Measurements from ENCODE around the gene EXPH5.
"Not testable (repeated sequence)": the region's sequence is repeated elsewhere in the genome, so short reads cannot be mapped to it uniquely, and the experiment has no call there.

EXPH5 gene

DNA sequence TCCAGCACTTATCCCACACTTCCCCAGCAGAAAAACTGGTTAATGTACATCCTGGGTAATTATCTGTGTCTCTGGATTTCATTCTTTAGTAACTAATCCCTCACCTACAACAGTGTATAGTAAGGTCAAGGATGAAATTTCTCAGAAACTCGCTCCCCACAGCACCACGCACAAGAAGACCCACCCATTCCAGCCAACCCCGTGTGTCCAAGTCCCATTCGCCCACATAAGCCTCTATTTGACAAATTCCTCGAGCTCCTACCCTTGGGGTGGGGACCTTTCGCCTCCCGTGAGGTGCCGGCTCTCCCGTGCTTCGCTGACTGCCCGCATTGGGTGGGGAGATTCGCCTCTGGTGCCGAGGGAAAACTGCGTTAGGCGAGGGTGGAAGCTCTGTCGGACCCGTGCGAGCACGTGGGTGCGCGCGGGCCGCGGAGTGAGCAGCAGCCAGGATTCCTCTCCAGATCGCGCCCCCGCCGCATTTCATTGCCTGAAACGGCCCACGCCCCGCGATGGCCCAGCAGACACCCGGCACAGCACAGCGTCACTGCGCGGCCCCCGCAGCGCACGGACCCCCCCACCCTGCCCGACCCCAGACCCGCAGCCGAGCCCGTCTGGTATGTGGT lies 866 bp downstream of the EXPH5 start:
- TF ChIP-seq, protein P1, sequence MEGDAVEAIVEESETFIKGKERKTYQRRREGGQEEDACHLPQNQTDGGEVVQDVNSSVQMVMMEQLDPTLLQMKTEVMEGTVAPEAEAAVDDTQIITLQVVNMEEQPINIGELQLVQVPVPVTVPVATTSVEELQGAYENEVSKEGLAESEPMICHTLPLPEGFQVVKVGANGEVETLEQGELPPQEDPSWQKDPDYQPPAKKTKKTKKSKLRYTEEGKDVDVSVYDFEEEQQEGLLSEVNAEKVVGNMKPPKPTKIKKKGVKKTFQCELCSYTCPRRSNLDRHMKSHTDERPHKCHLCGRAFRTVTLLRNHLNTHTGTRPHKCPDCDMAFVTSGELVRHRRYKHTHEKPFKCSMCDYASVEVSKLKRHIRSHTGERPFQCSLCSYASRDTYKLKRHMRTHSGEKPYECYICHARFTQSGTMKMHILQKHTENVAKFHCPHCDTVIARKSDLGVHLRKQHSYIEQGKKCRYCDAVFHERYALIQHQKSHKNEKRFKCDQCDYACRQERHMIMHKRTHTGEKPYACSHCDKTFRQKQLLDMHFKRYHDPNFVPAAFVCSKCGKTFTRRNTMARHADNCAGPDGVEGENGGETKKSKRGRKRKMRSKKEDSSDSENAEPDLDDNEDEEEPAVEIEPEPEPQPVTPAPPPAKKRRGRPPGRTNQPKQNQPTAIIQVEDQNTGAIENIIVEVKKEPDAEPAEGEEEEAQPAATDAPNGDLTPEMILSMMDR (IDR thresholded peaks at IDR 0.05) = no peak
- Histone ChIP-seq H3K27me3 (peaks cover 0 to 5% of the 10 kb centered on the region in 2 donors), H3K27ac (peak overlapping the region; percentile 19 to 28), H3K4me1 (peaks cover 0 to 16% (median 8%) of the 10 kb centered on the region in 4 donors), H3K4me3 (peak overlapping the region; percentile 62 to 71), H3K36me3 (no peaks in the 10 kb centered on the region), H3K9me3 (no peaks in the 10 kb centered on the region)
- intact Hi-C loops (cut with DNase I; ENCODE audit: low total_unique reads) = no loop called here
- DNase-seq = peak in 1 of 2 donors; percentile 23

DNA sequence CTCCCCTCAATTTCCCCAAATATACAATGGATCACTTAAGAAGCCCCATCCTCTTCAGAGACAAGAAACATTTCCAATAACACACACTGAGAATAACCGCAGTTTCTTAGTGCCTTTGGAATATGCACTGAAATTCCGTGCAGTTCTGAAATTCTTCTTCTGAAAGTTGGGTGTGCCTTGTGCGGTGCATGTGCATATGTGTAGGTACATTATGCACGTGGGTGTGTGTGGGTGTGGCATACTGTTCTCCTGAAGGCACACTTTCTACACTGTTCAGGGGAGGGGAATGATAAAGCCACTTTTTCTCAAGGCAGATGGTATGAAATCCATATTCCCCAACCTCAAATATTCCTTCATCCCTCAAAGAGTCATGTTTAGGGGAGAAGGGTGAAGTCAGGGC lies 1.7 kb downstream of the EXPH5 start:
- DNase-seq = no peak
- Histone ChIP-seq H3K4me1 (peaks cover 0 to 16% (median 8%) of the 10 kb centered on the region in 4 donors), H3K36me3 (no peaks in the 10 kb centered on the region), H3K27ac (no peak overlapping the region), H3K4me3 (no peak overlapping the region), H3K9me3 (no peaks in the 10 kb centered on the region), H3K27me3 (peaks cover 0 to 5% of the 10 kb centered on the region in 2 donors)
- intact Hi-C loops (cut with DNase I; ENCODE audit: low total_unique reads) = no loop called here
- TF ChIP-seq, protein P1 (IDR thresholded peaks at IDR 0.05) = no peak

DNA sequence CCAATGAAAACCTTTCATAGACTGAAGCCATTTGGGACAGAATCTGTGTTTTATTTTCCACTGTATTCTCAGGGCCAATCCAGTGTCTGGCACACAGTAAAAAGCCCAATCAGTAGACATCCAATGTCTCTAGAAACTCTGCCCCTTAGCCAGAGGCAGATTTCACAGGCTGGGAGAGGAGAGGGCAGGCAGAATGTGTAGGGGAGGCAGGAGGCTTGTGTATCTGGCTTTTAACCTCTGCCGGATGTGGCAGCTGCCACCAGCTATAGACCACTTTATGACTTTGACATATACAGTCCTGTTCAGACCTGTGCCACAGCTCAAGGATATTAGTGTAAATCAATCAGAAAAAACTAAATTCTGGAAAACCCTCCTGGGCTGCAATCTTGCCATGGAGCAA lies 4.4 kb downstream of the EXPH5 start:
- H3K36me3 ChIP-seq = no peaks in the 10 kb centered on the region
- TF ChIP-seq, protein P1 (IDR thresholded peaks at IDR 0.05) = no peak
- H3K27me3 ChIP-seq = no peaks in the 10 kb centered on the region
- no peak overlapping the region for H3K4me3 ChIP-seq
- intact Hi-C loops (cut with DNase I; ENCODE audit: low total_unique reads) = no loop called here
- no peak overlapping the region for H3K27ac ChIP-seq
- peaks cover 0 to 14% (median 8%) of the 10 kb centered on the region in 4 donors for H3K4me1 ChIP-seq
- no peak for DNase-seq
- H3K9me3 ChIP-seq = no peaks in the 10 kb centered on the region

DNA sequence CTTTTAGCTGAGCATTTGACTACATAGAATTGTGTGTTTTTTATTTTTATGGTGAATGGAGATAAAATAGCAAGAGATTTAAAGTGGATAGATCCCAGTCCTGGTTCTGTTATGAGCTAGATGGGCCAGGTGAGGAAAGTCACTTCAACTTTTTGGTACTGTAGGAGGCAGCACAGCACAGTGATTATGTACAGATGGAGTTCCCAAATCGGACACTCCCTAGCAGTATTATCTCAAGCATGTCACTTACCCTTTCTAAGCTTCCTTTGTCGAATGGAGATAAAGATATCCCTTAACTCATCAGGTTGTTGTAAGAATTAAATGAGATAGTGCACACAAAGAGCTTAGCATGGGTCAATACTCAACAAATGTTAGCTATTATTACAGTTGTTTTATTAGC lies 5.3 kb downstream of the EXPH5 start:
- no peak for DNase-seq
- peaks cover 0 to 9% (median 7%) of the 10 kb centered on the region in 4 donors for H3K4me1 ChIP-seq
- no peaks in the 10 kb centered on the region for H3K36me3 ChIP-seq
- H3K27me3 ChIP-seq = no peaks in the 10 kb centered on the region
- TF ChIP-seq, protein P1 (IDR thresholded peaks at IDR 0.05) = no peak
- no peaks in the 10 kb centered on the region for H3K9me3 ChIP-seq
- intact Hi-C loops (cut with DNase I; ENCODE audit: low total_unique reads) = no loop called here
- no peak overlapping the region for H3K27ac ChIP-seq
- H3K4me3 ChIP-seq = no peak overlapping the region

DNA sequence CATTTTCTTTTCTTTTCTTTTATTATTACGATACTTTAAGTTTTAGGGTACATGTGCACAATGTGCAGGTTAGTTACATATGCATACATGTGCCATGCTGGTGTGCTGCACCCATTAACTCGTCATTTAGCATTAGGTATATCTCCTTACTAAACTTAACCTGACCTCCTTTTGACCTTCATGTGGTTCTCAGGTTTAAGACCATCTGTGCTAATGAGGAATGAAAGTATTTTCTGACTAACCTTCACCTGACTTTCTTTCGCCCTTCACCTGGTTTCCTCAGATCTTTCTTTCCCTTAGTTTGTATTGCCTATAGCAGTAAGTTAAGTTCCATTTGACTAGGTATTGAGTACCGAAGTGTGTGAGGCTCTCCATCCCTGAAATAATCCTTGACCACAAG lies 6.5 kb downstream of the EXPH5 start:
- Histone ChIP-seq H3K27ac (no peak overlapping the region), H3K36me3 (no peaks in the 10 kb centered on the region), H3K9me3 (no peaks in the 10 kb centered on the region), H3K4me1 (no peaks in the 10 kb centered on the region), H3K4me3 (no peak overlapping the region), H3K27me3 (no peaks in the 10 kb centered on the region)
- TF ChIP-seq, protein P1 (IDR thresholded peaks at IDR 0.05) = no peak
- intact Hi-C loops (cut with DNase I; ENCODE audit: low total_unique reads) = no loop called here
- no peak for DNase-seq

DNA sequence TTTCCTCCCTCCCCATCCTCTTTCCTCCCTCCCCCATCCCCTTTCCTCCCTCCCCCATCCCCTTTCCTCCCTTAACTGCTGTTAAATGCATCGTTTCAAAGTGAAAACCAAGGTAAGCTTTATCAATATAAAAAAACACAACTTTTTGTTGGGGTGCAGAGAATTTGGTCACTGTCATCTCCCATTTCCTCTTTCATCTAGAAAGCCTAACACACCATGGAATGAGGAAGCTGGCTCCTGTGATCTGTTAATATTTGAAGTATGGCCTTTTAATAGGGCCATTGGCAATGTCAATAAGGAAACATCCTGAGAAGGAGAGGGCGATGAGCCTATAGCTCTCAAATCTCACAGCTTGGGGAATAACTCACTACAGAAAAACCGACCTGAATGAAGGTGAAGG lies 7.0 kb downstream of the EXPH5 start:
- Histone ChIP-seq H3K9me3 (no peaks in the 10 kb centered on the region), H3K4me3 (no peak overlapping the region), H3K36me3 (no peaks in the 10 kb centered on the region), H3K27me3 (no peaks in the 10 kb centered on the region), H3K27ac (no peak overlapping the region), H3K4me1 (no peaks in the 10 kb centered on the region)
- intact Hi-C loops (cut with DNase I; ENCODE audit: low total_unique reads) = no loop called here
- DNase-seq = no peak
- TF ChIP-seq, protein P1 (IDR thresholded peaks at IDR 0.05) = no peak

DNA sequence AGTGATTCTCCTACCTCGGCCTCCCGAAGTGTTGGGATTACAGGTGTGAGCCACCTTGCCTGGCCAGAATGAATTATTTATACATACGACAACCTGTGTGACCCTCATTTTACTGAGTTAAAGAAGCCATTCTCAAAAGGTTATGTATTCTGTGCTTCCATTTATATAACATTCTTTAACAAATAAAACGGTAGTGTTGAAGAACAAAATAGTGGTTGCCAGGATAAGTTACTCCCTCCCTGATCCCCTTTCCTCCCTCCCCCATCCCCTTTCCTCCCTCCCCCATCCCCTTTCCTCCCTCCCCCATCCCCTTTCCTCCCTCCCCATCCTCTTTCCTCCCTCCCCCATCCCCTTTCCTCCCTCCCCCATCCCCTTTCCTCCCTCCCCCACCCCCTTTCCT lies 7.4 kb downstream of the EXPH5 start:
- H3K9me3 ChIP-seq; H3K27me3 ChIP-seq; H3K4me1 ChIP-seq; intact Hi-C loops (cut with DNase I; ENCODE audit: low total_unique reads); H3K36me3 ChIP-seq; H3K4me3 ChIP-seq; DNase-seq; H3K27ac ChIP-seq: not testable (repeated sequence)
